RWPE1 (cell line): ENCODE measurements around the gene SMCO2.

Source experiments
- CTCF ChIA-PET: fragments of 350-600 bp; sonication (Branson Sonifier 250); formaldehyde crosslinking; extraction: SDS; loops from one replicate; lab custom pipeline; 2021; lab: Yijun Ruan, JAX
- POLR2A ChIA-PET: fragments of 400-600 bp; formaldehyde crosslinking; extraction: SDS; loops from one replicate; lab custom pipeline; 2020; ENCODE audit warnings: antibody characterized with exemption; ENCODE audit not compliant: low non-redundant PET; lab: Yijun Ruan, JAX
- DNase-seq: peaks from one replicate; pipeline ENCODE4 v3.0.0; 2012; ENCODE audit warnings: low spot score
- H3K27ac ChIP-seq: fragments of 450-650 bp; 2 replicates; pipeline ENCODE4 v1.5.1; 2017
- CTCF ChIP-seq: fragments of 450-650 bp; conservative IDR thresholded peaks from 2 replicates; pipeline ENCODE4 v1.5.1; 2017; ENCODE audit warnings: low read depth, mild to moderate bottlenecking

Gene SMCO2

GRCh38 chr12:27513155-27513824 lies 66.8 kb downstream of the SMCO2 start:
- POLR2A ChIA-PET: no interaction called here

DNA sequence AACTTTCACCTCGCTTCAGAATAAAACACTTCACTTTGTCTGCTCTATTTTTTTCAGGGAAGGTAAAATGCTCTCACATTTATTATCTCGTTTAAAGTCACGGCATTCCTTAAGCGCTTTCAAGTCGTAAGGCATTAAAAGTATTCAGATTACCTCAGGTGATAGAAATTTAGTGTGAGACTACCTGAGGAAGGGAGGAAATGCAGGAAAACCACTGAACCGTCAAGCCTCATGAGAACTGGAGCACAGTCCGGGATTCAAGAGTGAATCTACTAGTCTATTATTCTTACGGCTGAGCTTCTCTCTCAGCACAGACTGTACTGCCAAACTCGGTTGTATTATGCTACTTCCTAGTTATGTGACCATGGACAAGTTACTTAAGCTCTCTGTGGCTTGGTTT lies 69.1 kb downstream of the SMCO2 start:
- H3K27ac ChIP-seq: no peak overlapping the region
- no peak for TF ChIP-seq CTCF
- no peak for DNase-seq
- CTCF ChIA-PET: no interaction called here
- POLR2A ChIA-PET: no interaction called here

More at GRCh38 chr12:27513155-27513824, 66.8 kb downstream of the SMCO2 start:
- TF ChIP-seq CTCF: no peak
- no peak for DNase-seq
- no peak overlapping the region for H3K27ac ChIP-seq
- CTCF ChIA-PET: interaction anchor here (0.7 kb wide), 1 partner anchor 79 kb away, joined by 3 read pairs; no protein-coding TSS in a partner anchor

DNA sequence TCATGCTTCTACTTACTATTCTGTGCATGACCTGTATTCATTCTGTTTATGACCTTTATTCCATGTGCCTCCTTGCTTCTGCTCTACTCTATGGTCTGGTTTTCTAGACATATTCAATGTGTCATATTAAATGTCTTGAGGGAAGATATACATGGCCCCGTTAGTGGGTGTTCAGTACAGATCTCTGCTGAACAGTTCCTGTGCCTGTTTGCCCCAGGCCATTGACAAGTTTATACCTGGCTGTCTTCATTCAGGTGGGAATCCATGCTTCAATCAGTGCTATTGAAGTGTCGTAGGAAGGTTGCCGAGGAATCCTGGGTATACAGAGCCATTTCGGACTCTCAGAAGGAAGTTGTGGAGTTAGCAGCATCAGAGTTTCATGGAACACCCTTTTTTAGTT lies 70.1 kb downstream of the SMCO2 start:
- no peak for DNase-seq
- CTCF ChIA-PET: no interaction called here

DNA sequence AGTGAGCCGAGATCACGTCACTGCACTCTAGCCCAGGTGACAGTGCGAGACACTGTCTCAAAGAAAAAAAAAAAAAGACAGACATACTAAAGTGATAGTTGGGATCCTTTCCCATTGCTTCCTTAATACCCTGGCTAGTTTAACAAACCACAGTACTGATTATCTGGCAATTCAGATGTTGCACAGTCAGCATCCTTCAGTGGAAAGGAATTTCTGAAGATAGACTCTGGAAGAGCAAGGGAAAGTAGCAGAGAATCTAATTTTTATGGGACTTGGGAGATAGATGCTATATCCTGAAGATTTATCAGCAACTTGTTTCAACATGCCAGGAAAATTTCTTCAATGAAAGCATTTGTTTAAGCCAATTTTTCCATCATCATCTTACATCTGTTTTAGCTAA lies 71.0 kb downstream of the SMCO2 start:
- POLR2A ChIA-PET: no interaction called here
- TF ChIP-seq CTCF: no peak
- DNase-seq: no peak
- H3K27ac ChIP-seq: no peak overlapping the region
- CTCF ChIA-PET: no interaction called here

More for the DNA sequence above, 70.1 kb downstream of the SMCO2 start:
- no peak overlapping the region for H3K27ac ChIP-seq
- POLR2A ChIA-PET: no interaction called here
- no peak for TF ChIP-seq CTCF

GRCh38 chr12:27517961-27518665 lies 71.6 kb downstream of the SMCO2 start:
- CTCF ChIA-PET: no interaction called here
- no peak for DNase-seq
- H3K27ac ChIP-seq: no peak overlapping the region
- no peak for TF ChIP-seq CTCF
- POLR2A ChIA-PET: no interaction called here

- H3K27ac ChIP-seq: no peak overlapping the region
- ChIA-PET CTCF (interaction anchor here (0.7 kb wide), 1 partner anchor 39 kb away, joined by 3 read pairs; no protein-coding TSS in a partner anchor), POLR2A (no interaction called here)
- DNase-seq: no peak
- no peak for TF ChIP-seq CTCF
These were observed 74.5 kb downstream of the SMCO2 start for GRCh38 chr12:27521066-27521465.
